Hepatocyte (in vitro differentiated cells): ENCODE measurements around the gene GNAI2.

Source experiments
- CTCF ChIP-seq: fragments of 200-600 bp; sonication (generic); IDR thresholded peaks from 2 replicates; pipeline ENCODE4 v1.5.1; 2016; ENCODE audit warnings: antibody characterized with exemption, mild to moderate bottlenecking; ENCODE audit not compliant: poor library complexity
- EZH2 ChIP-seq: fragments of 200-600 bp; sonication (generic); IDR thresholded peaks from 2 replicates; pipeline ENCODE4 v1.6.1; 2016; ENCODE audit warnings: antibody characterized with exemption, mild to moderate bottlenecking, borderline replicate concordance
- EZH2phosphoT487 ChIP-seq: fragments of 200-600 bp; sonication (generic); IDR thresholded peaks from one replicate; pipeline ENCODE4 v1.6.1; 2018; ENCODE audit warnings: antibody characterized with exemption, mild to moderate bottlenecking, low read depth, moderate library complexity; ENCODE audit not compliant: unreplicated experiment, severe bottlenecking

DNA sequence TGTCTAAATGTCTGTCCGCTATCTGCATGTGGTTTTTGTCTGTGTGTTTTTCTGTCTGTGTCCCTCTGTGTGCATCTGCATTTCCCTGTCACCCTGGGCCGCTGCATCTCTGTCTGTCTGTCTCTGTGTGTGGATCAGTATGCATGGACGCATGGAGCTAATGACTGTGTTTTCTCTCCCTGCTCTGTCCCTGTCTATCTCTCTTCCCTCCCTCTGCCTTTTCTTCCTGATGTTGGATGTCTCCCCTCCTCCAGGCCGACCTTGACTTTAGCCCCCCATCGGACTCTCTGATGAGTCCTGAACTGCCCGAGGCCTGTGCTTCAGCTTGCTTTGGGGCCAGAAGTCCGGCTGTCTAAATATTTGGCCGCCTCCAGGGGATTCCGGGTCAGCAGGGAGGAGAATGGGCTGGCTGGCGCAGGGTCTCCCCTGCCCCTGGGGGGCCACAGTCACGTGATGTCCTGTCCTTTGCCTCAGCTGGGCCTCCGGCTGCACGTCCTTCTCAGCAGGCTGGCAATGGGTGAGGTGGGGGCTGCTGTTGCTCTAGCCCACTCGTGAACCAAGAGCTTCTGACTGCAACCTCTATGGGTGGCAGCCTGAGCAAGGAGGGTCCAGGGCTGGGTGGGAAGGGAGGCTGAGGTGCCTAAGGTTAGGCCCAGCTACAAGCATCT, 27.2 kb upstream of the GNAI2 start:
- TF ChIP-seq CTCF, result no peak
- no peak for TF ChIP-seq EZH2
- no peak for TF ChIP-seq EZH2phosphoT487
